Kidney epithelial cell (primary cell): ENCODE measurements around the gene THEMIS2. TPM values are rescaled to one million over a fixed set of nuclear protein-coding genes. Genes with fewer than 3 reads are reported as not detected.

Experiments
- DNase-seq: peaks from one replicate; pipeline ENCODE4 v3.0.0-alpha.2; 2010; ENCODE audit warnings: low read depth
- H3K27me3 ChIP-seq: 2 replicates; pipeline ENCODE4 v1.6.0; 2011; ENCODE audit warnings: low read length; ENCODE audit not compliant: control insufficient read depth, insufficient read depth
- H3K36me3 ChIP-seq: 2 replicates; pipeline ENCODE4 v1.5.1; 2011; ENCODE audit warnings: low read length; ENCODE audit not compliant: control insufficient read depth, insufficient read depth
- H3K4me3 ChIP-seq: 2 replicates; pipeline ENCODE4 v1.5.1; 2011; ENCODE audit warnings: low read depth, mild to moderate bottlenecking, control low read depth, low read length
- CTCF ChIP-seq: IDR thresholded peaks from 2 replicates; pipeline ENCODE4 v1.5.1; 2011; ENCODE audit warnings: mild to moderate bottlenecking, moderate library complexity, low read length, control low read depth, inconsistent platforms; ENCODE audit not compliant: insufficient read depth, poor library complexity, severe bottlenecking
- total RNA-seq: library from RNA; depleted of rRNA; stranded (reverse); fragments of >200 nt; gene quantifications from 2 replicates; pipeline ENCODE4 v1.2.3, GENCODE V29; 2015

THEMIS2 gene
- total RNA-seq, 1 donor from 2014 or later, result 23.4 TPM

GRCh38 chr1:27876341-27877114 is 4.2 kb downstream of the THEMIS2 start:
- no peak for TF ChIP-seq CTCF
- no peak for DNase-seq
- Histone ChIP-seq H3K27me3 (no peaks in the 10 kb centered on the region), H3K36me3 (peaks cover 2% of the 10 kb centered on the region), H3K4me3 (no peak overlapping the region)

- no peak for TF ChIP-seq CTCF
- Histone ChIP-seq H3K36me3 (peaks cover 2% of the 10 kb centered on the region), H3K27me3 (no peaks in the 10 kb centered on the region), H3K4me3 (no peak overlapping the region)
- DNase-seq, result no peak
Observed at GRCh38 chr1:27877115-27877416, 4.7 kb downstream of the THEMIS2 start.

- DNase-seq, result no peak
- Histone ChIP-seq H3K36me3 (peaks cover 2% of the 10 kb centered on the region), H3K4me3 (no peak overlapping the region), H3K27me3 (no peaks in the 10 kb centered on the region)
- TF ChIP-seq CTCF, result no peak
Observed at GRCh38 chr1:27878039-27878438, 5.7 kb downstream of the THEMIS2 start.

GRCh38 chr1:27878787-27879335 is 6.5 kb downstream of the THEMIS2 start:
- no peak for DNase-seq

GRCh38 chr1:27879374-27880082 is 7.2 kb downstream of the THEMIS2 start:
- Histone ChIP-seq H3K36me3 (peaks cover 2% of the 10 kb centered on the region), H3K27me3 (no peaks in the 10 kb centered on the region), H3K4me3 (no peak overlapping the region)
- no peak for DNase-seq
- no peak for TF ChIP-seq CTCF

More at GRCh38 chr1:27878787-27879335, 6.5 kb downstream of the THEMIS2 start:
- Histone ChIP-seq H3K27me3 (no peaks in the 10 kb centered on the region), H3K36me3 (peaks cover 2% of the 10 kb centered on the region), H3K4me3 (no peak overlapping the region)
- TF ChIP-seq CTCF, result no peak
